ENCODE data around the gene SERGEF.

DNA sequence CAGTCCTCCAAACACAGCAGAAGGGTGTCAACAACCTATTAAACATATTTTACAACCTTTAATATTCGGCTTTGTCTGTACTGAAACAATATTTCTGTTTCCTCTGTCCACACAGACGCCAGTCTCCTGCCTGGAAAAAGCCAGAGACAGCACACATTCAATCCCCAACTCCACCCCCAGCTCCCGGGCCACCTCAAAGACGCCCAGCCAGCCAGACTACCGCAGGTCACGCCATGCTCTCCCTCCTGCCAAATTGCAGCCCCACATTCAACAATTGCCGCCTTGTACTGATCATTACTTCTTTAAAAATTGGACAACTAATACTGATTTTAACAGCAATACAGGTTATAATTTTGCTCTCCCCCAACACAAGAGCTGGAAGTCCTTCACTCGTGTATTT, 1.2 kb downstream of the SERGEF start:
- no peak for TF ChIP-seq CTCF (IDR thresholded peaks at IDR 0.05)
- no peak for TF ChIP-seq POLR2A (IDR thresholded peaks at IDR 0.05)

All from heart left ventricle (tissue), 13 donors.